Esophagus squamous epithelium (tissue), 5 donors: ENCODE data around the gene SPACA7. TPM values are rescaled to one million over a fixed set of nuclear protein-coding genes. Genes with fewer than 3 reads are reported as not detected.

ENCODE experiments used
- DNase-seq: peaks from one replicate; lab custom pipeline; 2025; lab: John Stamatoyannopoulos, UW
- H3K27ac ChIP-seq, 4 donors: fragments of 200-600 bp; sonication (generic); one replicate each; pipeline ENCODE4 v1.5.1; 2016 to 2019; ENCODE audit warnings: mild to moderate bottlenecking in 1 of 4
- H3K27me3 ChIP-seq, 4 donors: fragments of 200-600 bp; sonication (generic); 1 replicate in 3 of 4; 2 replicates in 1 of 4; pipeline versions ENCODE4 v1.5.1 to v1.6.0; 2017 to 2021; ENCODE audit warnings: antibody characterized with exemption in 1 of 4
- H3K36me3 ChIP-seq, 3 donors: fragments of 200-600 bp; sonication (generic); one replicate each; pipeline ENCODE4 v1.5.1; 2016 to 2019
- H3K4me1 ChIP-seq, 3 donors: fragments of 200-600 bp; sonication (generic); one replicate each; pipeline ENCODE4 v1.5.1; 2017 to 2019
- H3K4me3 ChIP-seq, 4 donors: fragments of 200-600 bp; sonication (generic); 1 replicate in 3 of 4; 2 replicates in 1 of 4; pipeline ENCODE4 v1.5.1; 2016 to 2019; ENCODE audit warnings: mild to moderate bottlenecking in 2 of 4, moderate library complexity in 1 of 4
- H3K9me3 ChIP-seq, 3 donors: fragments of 200-600 bp; sonication (generic); one replicate each; pipeline ENCODE4 v1.5.1; 2016 to 2019
- CTCF ChIP-seq, 6 experiments: fragments of 450-650 bp in 4 of 6; fragments of 200-600 bp in 2 of 6; sonication (generic) in 2 of 6; IDR thresholded peaks; one replicate each; pipeline ENCODE4 v1.5.1; 2016 to 2019; ENCODE audit warnings: antibody characterized with exemption in 6 of 6, mild to moderate bottlenecking in 4 of 6, moderate library complexity in 4 of 6
- POLR2A ChIP-seq, 4 donors: fragments of 450-650 bp; IDR thresholded peaks; one replicate each; pipeline ENCODE4 v1.6.1; 2017; ENCODE audit warnings: antibody characterized with exemption in 4 of 4, mild to moderate bottlenecking in 4 of 4, moderate library complexity in 3 of 4
- WGBS, 2 donors: methylation state at CpG; one replicate each; pipeline ENCODE4 v1.1.5; 2018; 5-methylcytosine and 5-hydroxymethylcytosine counted together
- intact Hi-C: fragments of 100-400 bp; cut with DNase I; formaldehyde crosslinking; loops from one replicate; pipeline ENCODE4 v1.15.0; 2022
- total RNA-seq, 4 donors: library from RNA; depleted of rRNA; stranded (reverse); fragments of >200 nt; gene quantifications; one replicate each; pipeline ENCODE4 v1.1.0, GENCODE V29; 2016
- donor health status: DM: yes; HTN: yes; CAD: no.

Gene SPACA7
- total RNA-seq, 4 donors from 2014 or later, result not detected

GRCh38 chr13:112443995-112444311 lies 67.8 kb downstream of the SPACA7 start:
- WGBS, 2 donors, result 0% methylated on average over 8 of the region's 10 CpGs; no CpG with 5 or more reads in 1 of the 2 donors
- Histone ChIP-seq H3K36me3 (no peaks in the 10 kb centered on the region), H3K27ac (no peak overlapping the region), H3K4me3 (no peak overlapping the region), H3K9me3 (peaks cover 0 to 6% (median 0%) of the 10 kb centered on the region in 3 donors), H3K27me3 (peaks cover 0 to 95% (median 0%) of the 10 kb centered on the region in 4 donors), H3K4me1 (peaks cover 0 to 12% (median 0%) of the 10 kb centered on the region in 3 donors)
- intact Hi-C loops, result loop anchor here (2.0 kb wide), 1 partner anchor 969 kb away; no protein-coding TSS in a partner anchor
- TF ChIP-seq POLR2A (IDR thresholded peaks at IDR 0.05), result no peak
- peak; percentile 32 to 91 (median 76) for TF ChIP-seq CTCF (IDR thresholded peaks at IDR 0.05)
- DNase-seq, result no peak

GRCh38 chr13:112444416-112445399 lies 68.6 kb downstream of the SPACA7 start:
- Histone ChIP-seq H3K27me3 (peaks cover 0 to 88% (median 0%) of the 10 kb centered on the region in 4 donors), H3K4me3 (no peak overlapping the region), H3K9me3 (no peaks in the 10 kb centered on the region), H3K4me1 (peaks cover 0 to 12% (median 0%) of the 10 kb centered on the region in 3 donors), H3K36me3 (no peaks in the 10 kb centered on the region), H3K27ac (no peak overlapping the region)
- no peak for DNase-seq
- intact Hi-C loops, result loop anchor here (2.0 kb wide), 1 partner anchor 970 kb away; no protein-coding TSS in a partner anchor
- no peak for TF ChIP-seq CTCF (IDR thresholded peaks at IDR 0.05)
- no peak for TF ChIP-seq POLR2A (IDR thresholded peaks at IDR 0.05)
- WGBS, 2 donors, result 80 to 86% methylated on average over 22 to 28 of the region's 42 CpGs

DNA sequence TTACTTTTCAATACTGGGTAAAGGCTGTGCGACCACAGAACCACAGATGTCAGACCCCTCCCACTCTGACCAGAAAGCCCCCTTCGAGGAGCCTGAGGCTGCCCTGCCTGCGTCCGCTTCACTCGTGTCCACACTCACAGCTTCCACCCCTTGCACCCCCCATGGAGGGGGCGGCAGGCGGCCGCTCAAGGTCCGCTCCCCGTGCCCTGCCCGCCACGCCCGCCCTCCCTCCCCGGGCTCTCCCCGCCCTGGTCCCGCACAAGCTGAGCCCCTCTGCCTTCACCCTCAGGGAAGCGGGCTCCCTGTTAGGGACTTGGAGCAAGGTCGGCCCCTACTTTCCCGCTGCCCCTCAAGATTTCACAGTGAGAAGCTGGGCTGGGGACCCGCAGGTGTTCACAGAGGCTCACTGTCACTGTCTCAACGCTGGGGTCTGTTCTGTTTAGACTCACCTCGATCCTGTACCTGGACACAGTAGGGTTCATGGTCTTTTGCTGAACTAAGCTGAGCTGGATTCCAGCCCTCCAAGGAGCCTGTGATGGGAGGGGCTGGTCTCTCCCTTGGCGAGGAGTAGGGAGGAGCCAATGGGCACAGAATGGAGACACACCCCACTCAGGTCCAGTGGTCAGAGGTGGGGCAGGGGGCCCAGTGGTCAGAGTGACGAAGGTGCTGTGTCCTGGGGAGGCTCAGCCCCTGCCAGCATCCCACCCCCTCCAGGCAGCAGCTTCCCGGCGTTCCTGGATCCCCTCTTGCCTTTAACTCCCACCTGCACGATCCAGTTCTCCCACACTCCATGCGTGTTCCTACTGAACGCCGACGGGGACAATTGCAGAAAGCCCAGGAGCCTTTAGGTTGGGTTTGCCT lies 69.5 kb downstream of the SPACA7 start:
- DNase-seq, result no peak
- no peak for TF ChIP-seq POLR2A (IDR thresholded peaks at IDR 0.05)
- intact Hi-C loops, result loop anchor here (2.0 kb wide), 1 partner anchor 971 kb away; no protein-coding TSS in a partner anchor
- Histone ChIP-seq H3K4me3 (no peak overlapping the region), H3K9me3 (no peaks in the 10 kb centered on the region), H3K27me3 (peaks cover 0 to 88% (median 0%) of the 10 kb centered on the region in 4 donors), H3K36me3 (no peaks in the 10 kb centered on the region), H3K27ac (no peak overlapping the region), H3K4me1 (peaks cover 0 to 12% (median 0%) of the 10 kb centered on the region in 3 donors)
- WGBS, 2 donors, result 38 to 43% methylated on average over 3 to 8 of the region's 31 CpGs

DNA sequence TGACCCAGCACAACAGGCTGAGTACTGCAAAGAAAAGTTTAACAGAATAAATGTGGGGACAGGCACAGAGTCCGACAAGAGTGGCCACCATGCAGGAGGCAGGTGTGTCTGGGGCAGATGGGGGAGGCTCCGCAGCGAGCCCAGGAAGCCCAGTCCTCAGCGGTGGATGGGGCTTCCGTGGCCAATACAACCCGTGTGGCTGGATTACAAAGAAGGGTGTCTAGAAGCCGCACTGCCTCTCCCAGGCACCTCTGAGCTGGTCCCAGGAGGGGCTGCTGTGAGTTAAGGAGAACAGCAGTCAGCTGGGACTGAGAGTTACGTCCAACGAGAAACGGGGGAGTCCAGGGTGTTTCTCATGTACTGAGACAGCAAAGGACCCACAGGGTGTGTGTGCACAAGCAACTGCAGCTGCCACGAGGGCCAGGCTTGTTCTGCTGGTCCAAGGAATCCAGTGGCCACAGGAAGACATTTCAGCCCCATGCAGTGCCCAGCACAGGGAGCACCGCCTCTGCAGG lies 70.2 kb downstream of the SPACA7 start:
- peaks cover 0 to 15% (median 0%) of the 10 kb centered on the region in 3 donors for H3K4me1 ChIP-seq
- no peaks in the 10 kb centered on the region for H3K9me3 ChIP-seq
- H3K36me3 ChIP-seq, result no peaks in the 10 kb centered on the region
- 64 to 72% methylated on average over 9 to 12 of the region's 12 CpGs for WGBS, 2 donors
- peaks cover 0 to 89% (median 0%) of the 10 kb centered on the region in 4 donors for H3K27me3 ChIP-seq
- no peak overlapping the region for H3K27ac ChIP-seq
- no peak overlapping the region for H3K4me3 ChIP-seq
- no peak for DNase-seq
- intact Hi-C loops, result no loop called here
- TF ChIP-seq POLR2A (IDR thresholded peaks at IDR 0.05), result no peak
- no peak for TF ChIP-seq CTCF (IDR thresholded peaks at IDR 0.05)

GRCh38 chr13:112446867-112447266 lies 70.7 kb downstream of the SPACA7 start:
- TF ChIP-seq POLR2A (IDR thresholded peaks at IDR 0.05) (no peak), CTCF (IDR thresholded peaks at IDR 0.05) (no peak)
- Histone ChIP-seq H3K4me3 (no peak overlapping the region), H3K27ac (no peak overlapping the region), H3K27me3 (peaks cover 0 to 89% (median 0%) of the 10 kb centered on the region in 4 donors), H3K4me1 (peaks cover 0 to 15% (median 0%) of the 10 kb centered on the region in 3 donors), H3K9me3 (no peaks in the 10 kb centered on the region), H3K36me3 (no peaks in the 10 kb centered on the region)
- no peak for DNase-seq
- intact Hi-C loops, result no loop called here
- 89 to 97% methylated on average over 7 to 11 of the region's 14 CpGs for WGBS, 2 donors
